WERI-Rb-1 (cell line): ENCODE results near the gene CMTM8.

Experiments used
- DNase-seq: peaks from one replicate; pipeline ENCODE4 v3.0.0-alpha.2; 2020
- H3K27ac ChIP-seq: fragments of 250-450 bp; sonication (Bioruptor Pico); 2 replicates; pipeline ENCODE4 v1.5.1; 2020; ENCODE audit warnings: mild to moderate bottlenecking, moderate library complexity
- H3K27me3 ChIP-seq: fragments of 250-450 bp; sonication (Bioruptor Pico); 2 replicates; pipeline ENCODE4 v1.5.1; 2021; ENCODE audit warnings: mild to moderate bottlenecking, low read depth, moderate library complexity; ENCODE audit not compliant: insufficient read depth, severe bottlenecking
- H3K36me3 ChIP-seq: fragments of 250-450 bp; sonication (Bioruptor Pico); 2 replicates; pipeline ENCODE4 v1.5.1; 2020; ENCODE audit warnings: mild to moderate bottlenecking, moderate library complexity
- H3K4me3 ChIP-seq: 2 replicates; pipeline ENCODE4 v1.5.1; 2011; ENCODE audit warnings: low read depth, mild to moderate bottlenecking, control low read depth, low read length
- H3K9me3 ChIP-seq: fragments of 250-450 bp; sonication (Bioruptor Pico); 2 replicates; pipeline ENCODE4 v1.5.1; 2021; ENCODE audit warnings: mild to moderate bottlenecking, moderate library complexity; ENCODE audit not compliant: severe bottlenecking
- CTCF ChIP-seq: IDR thresholded peaks from 2 replicates; pipeline ENCODE4 v1.5.1; 2011; ENCODE audit warnings: low read depth, mild to moderate bottlenecking, control low read depth, inconsistent platforms, low read length

CMTM8 gene

GRCh38 chr3:32306072-32306471 lies 67.6 kb downstream of the CMTM8 start:
- no peak overlapping the region for H3K4me3 ChIP-seq
- TF ChIP-seq CTCF, result no peak

GRCh38 chr3:32307591-32307990 lies 69.1 kb downstream of the CMTM8 start:
- Histone ChIP-seq H3K9me3 (no peaks in the 10 kb centered on the region), H3K27ac (no peak overlapping the region), H3K4me3 (no peak overlapping the region), H3K36me3 (no peaks in the 10 kb centered on the region), H3K27me3 (no peaks in the 10 kb centered on the region)
- TF ChIP-seq CTCF, result no peak
- no peak for DNase-seq

More at GRCh38 chr3:32306072-32306471, 67.6 kb downstream of the CMTM8 start:
- DNase-seq, result no peak
- H3K36me3 ChIP-seq, result no peaks in the 10 kb centered on the region
- H3K9me3 ChIP-seq, result no peaks in the 10 kb centered on the region
- no peaks in the 10 kb centered on the region for H3K27me3 ChIP-seq
- no peak overlapping the region for H3K27ac ChIP-seq

- TF ChIP-seq CTCF, result no peak
- no peaks in the 10 kb centered on the region for H3K36me3 ChIP-seq
Observed at GRCh38 chr3:32308378-32308777, 69.9 kb downstream of the CMTM8 start.

GRCh38 chr3:32309654-32310242 lies 71.3 kb downstream of the CMTM8 start:
- Histone ChIP-seq H3K36me3 (no peaks in the 10 kb centered on the region), H3K27me3 (no peaks in the 10 kb centered on the region), H3K4me3 (no peak overlapping the region), H3K27ac (no peak overlapping the region), H3K9me3 (no peaks in the 10 kb centered on the region)
- DNase-seq, result no peak
- TF ChIP-seq CTCF, result no peak

More at GRCh38 chr3:32308378-32308777, 69.9 kb downstream of the CMTM8 start:
- Histone ChIP-seq H3K27ac (no peak overlapping the region), H3K4me3 (no peak overlapping the region), H3K27me3 (no peaks in the 10 kb centered on the region), H3K9me3 (no peaks in the 10 kb centered on the region)
- no peak for DNase-seq

- Histone ChIP-seq H3K27ac (no peak overlapping the region), H3K36me3 (no peaks in the 10 kb centered on the region), H3K9me3 (no peaks in the 10 kb centered on the region), H3K4me3 (no peak overlapping the region), H3K27me3 (no peaks in the 10 kb centered on the region)
- no peak for TF ChIP-seq CTCF
- DNase-seq, result no peak
Observed at GRCh38 chr3:32310336-32310735, 71.9 kb downstream of the CMTM8 start.
